DND-41 (cell line): ENCODE measurements around the gene INPP4A.

Experiments
- CTCF ChIP-seq: IDR thresholded peaks from 2 replicates; pipeline ENCODE4 v1.5.1; 2012; ENCODE audit warnings: borderline replicate concordance, low read length, moderate library complexity, mild to moderate bottlenecking; ENCODE audit not compliant: poor library complexity, severe bottlenecking; ENCODE audit errors: extremely low read depth
- EZH2 ChIP-seq: IDR thresholded peaks from 3 replicates; pipeline ENCODE4 v1.6.1; 2012; ENCODE audit warnings: borderline replicate concordance, low read depth, mild to moderate bottlenecking, moderate library complexity, low read length, inconsistent platforms; ENCODE audit not compliant: severe bottlenecking

- TF ChIP-seq CTCF (no peak), EZH2 (no peak)
Observed at GRCh38 chr2:98489486-98489885, 44.8 kb downstream of the INPP4A start.
